Spleen (tissue), 11 donors: Measurements from ENCODE around the gene TP63. TPM values are rescaled to one million over a fixed set of nuclear protein-coding genes. Genes with fewer than 3 reads are reported as not detected.

ENCODE experiments used
- DNase-seq: peaks from one replicate; pipeline ENCODE4 v3.0.0-alpha.2; 2020
- H3K27ac ChIP-seq, 8 donors: fragments of 200-600 bp; sonication (generic) in 7 of 8; 1 replicate in 4 of 8; 2 replicates in 4 of 8; pipeline versions ENCODE4 v1.5.0 to v1.8.0; 2016 to 2021; ENCODE audit warnings: inconsistent platforms in 4 of 8, mild to moderate bottlenecking in 4 of 8, moderate library complexity in 1 of 8
- H3K27me3 ChIP-seq, 7 donors: fragments of 200-600 bp; sonication (generic) in 6 of 7; replicated peaks in 1 of 7; 1 replicate in 4 of 7; 2 replicates in 3 of 7; pipeline versions ENCODE4 v1.5.0 to v1.8.0; 2016 to 2021; ENCODE audit warnings: inconsistent platforms in 3 of 7, mild to moderate bottlenecking in 1 of 7
- H3K36me3 ChIP-seq, 6 donors: fragments of 200-600 bp; sonication (generic) in 5 of 6; 1 replicate in 4 of 6; 2 replicates in 2 of 6; pipeline versions ENCODE4 v1.5.0 to v1.8.0; 2016 to 2021; ENCODE audit warnings: inconsistent platforms in 2 of 6
- H3K4me1 ChIP-seq, 6 donors: fragments of 200-600 bp; sonication (generic) in 5 of 6; 1 replicate in 3 of 6; 2 replicates in 3 of 6; pipeline versions ENCODE4 v1.5.0 to v1.8.0; 2016 to 2021; ENCODE audit warnings: inconsistent platforms in 3 of 6
- H3K4me3 ChIP-seq, 8 donors: fragments of 200-600 bp; sonication (generic) in 7 of 8; 1 replicate in 4 of 8; 2 replicates in 4 of 8; pipeline versions ENCODE4 v1.5.0 to v1.8.0; 2016 to 2021; ENCODE audit warnings: inconsistent platforms in 4 of 8, mild to moderate bottlenecking in 4 of 8, moderate library complexity in 2 of 8
- H3K9me3 ChIP-seq, 8 donors: fragments of 200-600 bp; sonication (generic) in 7 of 8; 1 replicate in 4 of 8; 2 replicates in 4 of 8; pipeline versions ENCODE4 v1.5.0 to v1.8.0; 2016 to 2021; ENCODE audit warnings: inconsistent platforms in 4 of 8
- POLR2A ChIP-seq, 3 donors: fragments of 450-650 bp; IDR thresholded peaks; one replicate each; pipeline ENCODE4 v1.5.1; 2017; ENCODE audit warnings: antibody characterized with exemption in 3 of 3, mild to moderate bottlenecking in 1 of 3
- POLR2AphosphoS5 ChIP-seq, 3 donors: sonication (generic); formaldehyde crosslinking; IDR thresholded peaks; one replicate each; pipeline ENCODE4 v1.5.1; 2017; ENCODE audit warnings: antibody characterized with exemption in 3 of 3
- WGBS, 5 donors: extraction: QIAGEN DNeasy Blood & Tissue Kit in 3 of 5; methylation state at CpG; one replicate each; pipeline versions ENCODE4 v1.1.5 to v1.1.7; 2013 to 2018; 5-methylcytosine and 5-hydroxymethylcytosine counted together
- intact Hi-C: fragments of 100-400 bp; cut with DNase I; formaldehyde crosslinking; loops from one replicate; pipeline ENCODE4 v1.15.0; 2023; ENCODE audit warnings: low total_unique reads
- polyA plus RNA-seq, 3 donors: library from polyadenylated mRNA; stranded (reverse); fragments of 200-250 nt; gene quantifications; one replicate each; pipeline ENCODE4 v1.2.1, GENCODE V29; 2013
- total RNA-seq, 7 donors: library from RNA; depleted of rRNA in 3 of 7; stranded (reverse); fragments of >200 nt in 3 of 7; fragmentation: NEBNext Ultra II Directional in 4 of 7; extraction: Animal tissue kit (Norgen Biotek cat#: 25700) in 4 of 7; gene quantifications; one replicate each; pipeline versions ENCODE4 v1.1.0 to v1.2.1, GENCODE V29; 2016 to 2021
- TF ChIP-seq, protein P1 (sequence below), 11 experiments: fragments of 200-600 bp in 7 of 11; fragments of 450-650 bp in 4 of 11; sonication (generic) in 4 of 11; IDR thresholded peaks in 8 of 11; conservative IDR thresholded peaks in 3 of 11; 1 replicate in 7 of 11; 2 replicates in 4 of 11; pipeline versions ENCODE4 v1.4.0 to v1.8.0; 2016 to 2021; ENCODE audit warnings: antibody characterized with exemption in 11 of 11, inconsistent platforms in 4 of 11, mild to moderate bottlenecking in 1 of 11
- donor health status: healthy with polysubstance abuse.
- donor health status: DM: no; HTN: no; CAD: no; lungs with moderate emphysema.
- donor health status: DM: no; HTN: no; CAD: no.
- donor health status: Bipolar disorder and iron deficiency.
- donor health status: healthy.
- donor health status: DM: no; HTN: no; CAD: no.
- donor health status: DM: yes; HTN: yes; CAD: no.

TP63 gene
- total and polyA plus RNA-seq, 10 donors = 0.09 to 0.68 (median 0.29) TPM

DNA sequence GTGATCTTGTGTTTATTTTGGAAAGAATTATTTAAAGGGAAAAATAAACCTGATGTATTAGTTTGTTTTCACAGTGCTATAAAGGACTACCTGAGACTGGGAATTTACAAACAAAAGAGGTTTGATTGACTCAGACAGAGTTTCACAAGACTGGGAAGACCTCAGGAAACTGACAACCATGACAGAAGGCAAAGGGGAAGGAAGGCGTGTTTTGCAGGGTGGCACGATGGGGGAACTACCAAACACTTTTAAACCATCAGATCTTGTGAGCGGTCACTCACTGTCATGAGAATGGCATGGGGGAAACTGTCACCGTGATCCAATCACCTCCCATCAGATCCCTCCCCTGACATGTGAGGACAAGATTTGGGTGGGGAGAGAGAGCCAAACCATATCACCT lies 87.0 kb downstream of the TP63 start:
- H3K4me3 ChIP-seq = no peak overlapping the region
- DNase-seq = no peak
- no peak for TF ChIP-seq POLR2A (IDR thresholded peaks at IDR 0.05)
- 45 to 59% (median 55%) methylated on average over 4 of the region's 4 CpGs for WGBS, 5 donors
- peaks cover 0 to 8% (median 0%) of the 10 kb centered on the region in 6 donors for H3K4me1 ChIP-seq
- intact Hi-C loops = no loop called here
- no peaks in the 10 kb centered on the region for H3K27me3 ChIP-seq
- no peaks in the 10 kb centered on the region for H3K9me3 ChIP-seq
- H3K36me3 ChIP-seq = no peaks in the 10 kb centered on the region
- no peak overlapping the region for H3K27ac ChIP-seq

GRCh38 chr3:189720736-189721417 lies 89.7 kb downstream of the TP63 start:
- no peak for DNase-seq
- H3K4me3 ChIP-seq = no peak overlapping the region
- H3K36me3 ChIP-seq = no peaks in the 10 kb centered on the region
- intact Hi-C loops = no loop called here
- H3K9me3 ChIP-seq = no peaks in the 10 kb centered on the region
- WGBS, 5 donors = 82 to 95% (median 86%) methylated on average over 5 of the region's 5 CpGs
- TF ChIP-seq POLR2AphosphoS5 (IDR thresholded peaks at IDR 0.05) = no peak
- no peak for TF ChIP-seq POLR2A (IDR thresholded peaks at IDR 0.05)
- TF ChIP-seq, protein P1, sequence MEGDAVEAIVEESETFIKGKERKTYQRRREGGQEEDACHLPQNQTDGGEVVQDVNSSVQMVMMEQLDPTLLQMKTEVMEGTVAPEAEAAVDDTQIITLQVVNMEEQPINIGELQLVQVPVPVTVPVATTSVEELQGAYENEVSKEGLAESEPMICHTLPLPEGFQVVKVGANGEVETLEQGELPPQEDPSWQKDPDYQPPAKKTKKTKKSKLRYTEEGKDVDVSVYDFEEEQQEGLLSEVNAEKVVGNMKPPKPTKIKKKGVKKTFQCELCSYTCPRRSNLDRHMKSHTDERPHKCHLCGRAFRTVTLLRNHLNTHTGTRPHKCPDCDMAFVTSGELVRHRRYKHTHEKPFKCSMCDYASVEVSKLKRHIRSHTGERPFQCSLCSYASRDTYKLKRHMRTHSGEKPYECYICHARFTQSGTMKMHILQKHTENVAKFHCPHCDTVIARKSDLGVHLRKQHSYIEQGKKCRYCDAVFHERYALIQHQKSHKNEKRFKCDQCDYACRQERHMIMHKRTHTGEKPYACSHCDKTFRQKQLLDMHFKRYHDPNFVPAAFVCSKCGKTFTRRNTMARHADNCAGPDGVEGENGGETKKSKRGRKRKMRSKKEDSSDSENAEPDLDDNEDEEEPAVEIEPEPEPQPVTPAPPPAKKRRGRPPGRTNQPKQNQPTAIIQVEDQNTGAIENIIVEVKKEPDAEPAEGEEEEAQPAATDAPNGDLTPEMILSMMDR (IDR thresholded peaks at IDR 0.05 in 8 of 11, conservative IDR thresholded peaks at IDR 0.05 in 3 of 11) = no peak
- H3K27ac ChIP-seq = no peak overlapping the region
- H3K4me1 ChIP-seq = no peaks in the 10 kb centered on the region
- H3K27me3 ChIP-seq = no peaks in the 10 kb centered on the region

GRCh38 chr3:189721873-189722665 lies 90.9 kb downstream of the TP63 start:
- no peak for DNase-seq
- no peaks in the 10 kb centered on the region for H3K4me1 ChIP-seq
- TF ChIP-seq POLR2A (IDR thresholded peaks at IDR 0.05) = no peak
- TF ChIP-seq, protein P1 (IDR thresholded peaks at IDR 0.05 in 8 of 11, conservative IDR thresholded peaks at IDR 0.05 in 3 of 11) = no peak
- TF ChIP-seq POLR2AphosphoS5 (IDR thresholded peaks at IDR 0.05) = no peak
- intact Hi-C loops = no loop called here
- H3K4me3 ChIP-seq = no peak overlapping the region
- 83 to 93% (median 89%) methylated on average over 8 of the region's 8 CpGs for WGBS, 5 donors
- H3K9me3 ChIP-seq = no peaks in the 10 kb centered on the region
- no peaks in the 10 kb centered on the region for H3K36me3 ChIP-seq
- H3K27me3 ChIP-seq = no peaks in the 10 kb centered on the region
- H3K27ac ChIP-seq = no peak overlapping the region

GRCh38 chr3:189724356-189724755 lies 93.2 kb downstream of the TP63 start:
- Histone ChIP-seq H3K4me3 (no peak overlapping the region), H3K36me3 (no peaks in the 10 kb centered on the region), H3K27me3 (no peaks in the 10 kb centered on the region), H3K9me3 (no peaks in the 10 kb centered on the region), H3K27ac (no peak overlapping the region), H3K4me1 (no peaks in the 10 kb centered on the region)
- DNase-seq = no peak
- 79 to 87% (median 80%) methylated on average over 4 of the region's 4 CpGs for WGBS, 5 donors
- no peak for TF ChIP-seq POLR2A (IDR thresholded peaks at IDR 0.05)
- no peak for TF ChIP-seq POLR2AphosphoS5 (IDR thresholded peaks at IDR 0.05)
- TF ChIP-seq, protein P1 (IDR thresholded peaks at IDR 0.05 in 8 of 11, conservative IDR thresholded peaks at IDR 0.05 in 3 of 11) = no peak
- intact Hi-C loops = no loop called here
